Bronchial epithelial cell (primary cell): ENCODE measurements around the gene SNCA. TPM values are rescaled to one million over a fixed set of nuclear protein-coding genes. Genes with fewer than 3 reads are reported as not detected.

Experiments
- DNase-seq: peaks from one replicate; pipeline ENCODE4 v3.0.0-alpha.2; 2010; ENCODE audit warnings: low read depth
- FAIRE-seq: peaks from 2 replicates; lab custom pipeline; 2011; peaks lifted over from hg19 to GRCh38; lab: Jason Lieb, UNC
- H3K27me3 ChIP-seq: 2 replicates; pipeline ENCODE4 v1.5.1; 2011; ENCODE audit warnings: low read length; ENCODE audit not compliant: control insufficient read depth, insufficient read depth
- H3K36me3 ChIP-seq: 2 replicates; pipeline ENCODE4 v1.5.1; 2011; ENCODE audit warnings: low read length; ENCODE audit not compliant: control insufficient read depth, insufficient read depth
- H3K4me3 ChIP-seq: 2 replicates; pipeline ENCODE4 v1.5.1; 2011; ENCODE audit warnings: mild to moderate bottlenecking, low read depth, low read length, control low read depth
- total RNA-seq: library from RNA; depleted of rRNA; stranded (reverse); fragments of >200 nt; gene quantifications from 2 replicates; pipeline ENCODE4 v1.2.1, GENCODE V29; 2014
- TF ChIP-seq, protein P1 (sequence below): IDR thresholded peaks from 2 replicates; pipeline ENCODE4 v1.5.1; 2011; ENCODE audit warnings: mild to moderate bottlenecking, moderate library complexity, low read length, control low read depth, inconsistent platforms; ENCODE audit not compliant: insufficient read depth, severe bottlenecking

The SNCA gene
- total RNA-seq, 1 donor from 2014 or later: 31.6 TPM

DNA sequence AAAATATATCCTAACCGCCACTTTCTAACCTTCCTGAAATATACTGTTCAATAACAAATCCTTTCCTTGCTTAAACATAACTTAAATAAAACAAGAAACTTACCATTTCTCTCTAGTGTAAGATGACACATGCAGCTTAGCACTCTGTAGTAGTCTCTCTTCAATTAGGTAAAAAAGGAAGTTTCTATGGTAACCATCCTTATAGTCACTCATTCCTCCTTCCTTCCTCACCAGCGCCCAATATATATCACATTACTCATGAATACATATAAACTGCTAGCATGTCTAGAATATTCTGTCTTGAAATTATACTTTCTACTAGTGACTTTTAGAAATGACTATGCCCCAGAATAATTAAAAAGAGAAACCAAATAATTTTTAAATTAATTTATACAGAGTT is 112.2 kb downstream of the SNCA start:
- DNase-seq: peak; percentile 84
- Histone ChIP-seq H3K27me3 (no peaks in the 10 kb centered on the region), H3K4me3 (no peak overlapping the region), H3K36me3 (peaks cover 3% of the 10 kb centered on the region)
- TF ChIP-seq, protein P1, sequence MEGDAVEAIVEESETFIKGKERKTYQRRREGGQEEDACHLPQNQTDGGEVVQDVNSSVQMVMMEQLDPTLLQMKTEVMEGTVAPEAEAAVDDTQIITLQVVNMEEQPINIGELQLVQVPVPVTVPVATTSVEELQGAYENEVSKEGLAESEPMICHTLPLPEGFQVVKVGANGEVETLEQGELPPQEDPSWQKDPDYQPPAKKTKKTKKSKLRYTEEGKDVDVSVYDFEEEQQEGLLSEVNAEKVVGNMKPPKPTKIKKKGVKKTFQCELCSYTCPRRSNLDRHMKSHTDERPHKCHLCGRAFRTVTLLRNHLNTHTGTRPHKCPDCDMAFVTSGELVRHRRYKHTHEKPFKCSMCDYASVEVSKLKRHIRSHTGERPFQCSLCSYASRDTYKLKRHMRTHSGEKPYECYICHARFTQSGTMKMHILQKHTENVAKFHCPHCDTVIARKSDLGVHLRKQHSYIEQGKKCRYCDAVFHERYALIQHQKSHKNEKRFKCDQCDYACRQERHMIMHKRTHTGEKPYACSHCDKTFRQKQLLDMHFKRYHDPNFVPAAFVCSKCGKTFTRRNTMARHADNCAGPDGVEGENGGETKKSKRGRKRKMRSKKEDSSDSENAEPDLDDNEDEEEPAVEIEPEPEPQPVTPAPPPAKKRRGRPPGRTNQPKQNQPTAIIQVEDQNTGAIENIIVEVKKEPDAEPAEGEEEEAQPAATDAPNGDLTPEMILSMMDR: no peak
- no peak for FAIRE-seq

DNA sequence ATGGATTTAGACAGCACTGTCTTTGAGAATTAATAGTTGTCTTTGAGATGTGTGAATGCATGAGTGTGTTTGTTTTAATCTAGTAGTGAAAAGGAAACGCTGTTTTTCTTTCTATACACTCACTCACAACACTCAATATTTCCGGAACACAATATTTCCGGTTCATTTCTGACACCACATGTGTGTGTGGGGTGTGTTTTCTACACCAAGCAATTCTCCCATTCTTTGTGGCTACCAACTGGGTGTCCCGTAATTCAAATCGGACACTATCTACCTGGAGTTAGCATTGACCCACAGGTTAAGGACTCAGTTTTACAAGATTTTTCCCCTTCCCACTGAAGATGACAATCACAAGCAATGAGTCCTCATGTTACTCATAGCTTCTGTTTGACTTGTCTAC is 113.9 kb downstream of the SNCA start:
- DNase-seq (no peak), FAIRE-seq (no peak)
- TF ChIP-seq, protein P1: no peak
- Histone ChIP-seq H3K4me3 (no peak overlapping the region), H3K36me3 (peaks cover 3% of the 10 kb centered on the region), H3K27me3 (no peaks in the 10 kb centered on the region)

DNA sequence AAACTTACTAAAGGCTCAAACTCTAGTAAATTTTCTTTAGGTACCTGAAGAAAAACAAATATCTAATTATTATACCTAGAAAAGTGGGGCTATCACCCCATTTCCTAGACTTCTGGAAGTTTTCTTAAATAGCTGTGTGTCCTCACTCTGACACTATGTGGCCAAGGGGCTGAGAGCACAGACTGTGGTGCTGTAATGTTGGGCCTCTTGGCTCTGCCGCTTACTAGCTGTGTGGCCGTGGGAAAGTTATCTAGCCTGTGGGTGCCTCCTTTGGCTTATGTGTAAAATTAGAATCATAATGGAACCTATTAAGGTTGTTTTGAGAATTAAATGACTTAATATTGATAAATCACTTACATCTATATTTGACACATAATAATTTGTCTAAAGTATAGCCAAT is 114.4 kb downstream of the SNCA start:
- DNase-seq (no peak), FAIRE-seq (no peak)
- Histone ChIP-seq H3K27me3 (no peaks in the 10 kb centered on the region), H3K36me3 (peaks cover 3% of the 10 kb centered on the region), H3K4me3 (no peak overlapping the region)
- TF ChIP-seq, protein P1: no peak

DNA sequence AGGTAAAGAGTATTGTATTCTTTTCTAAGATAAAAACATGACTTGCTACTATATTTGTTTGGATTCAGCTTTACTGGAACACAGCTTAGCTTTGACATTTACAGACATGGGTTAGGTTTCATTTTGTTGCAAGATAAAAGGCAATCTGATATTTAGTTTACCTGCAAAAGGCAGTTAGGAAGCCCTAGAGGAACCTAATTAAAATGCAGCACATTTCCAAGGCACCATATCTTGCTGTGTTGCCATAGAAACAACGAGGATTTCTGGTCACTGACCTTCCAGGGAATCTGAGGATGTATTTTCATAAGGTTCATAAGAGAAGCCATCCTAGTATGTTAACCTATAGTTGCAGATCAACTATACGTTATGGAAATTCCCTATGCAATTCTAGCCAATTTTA is 116.0 kb downstream of the SNCA start:
- no peaks in the 10 kb centered on the region for H3K36me3 ChIP-seq
- no peak overlapping the region for H3K4me3 ChIP-seq
- FAIRE-seq (no peak), DNase-seq (no peak)
- TF ChIP-seq, protein P1: no peak
- H3K27me3 ChIP-seq: no peaks in the 10 kb centered on the region

DNA sequence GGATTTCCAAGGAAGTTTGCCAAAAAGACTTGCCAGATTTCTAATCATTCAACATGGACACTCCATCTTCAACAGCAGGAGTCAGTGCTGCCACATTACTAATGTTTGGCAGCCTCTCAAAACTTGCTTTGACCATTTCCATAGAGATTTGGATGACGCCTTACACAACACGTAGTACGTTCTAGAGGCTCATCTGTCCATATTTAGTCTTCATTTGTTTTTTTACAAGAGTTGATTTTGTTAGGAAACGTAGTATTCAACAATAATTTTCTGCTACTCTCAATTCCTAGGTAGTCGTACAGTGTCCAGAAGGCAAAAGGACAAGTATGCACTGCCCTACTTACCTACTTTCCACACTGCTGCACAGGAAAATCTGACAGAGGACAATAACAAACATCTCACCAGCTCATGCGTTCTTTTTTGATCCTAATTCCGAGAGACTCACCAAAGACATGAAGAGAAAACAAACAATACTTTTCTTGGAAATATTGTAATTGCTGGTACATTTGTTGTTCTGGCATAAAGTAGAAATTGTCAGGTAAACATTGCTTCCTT is 117.3 kb downstream of the SNCA start:
- no peak for DNase-seq
- Histone ChIP-seq H3K4me3 (no peak overlapping the region), H3K36me3 (no peaks in the 10 kb centered on the region), H3K27me3 (no peaks in the 10 kb centered on the region)
- FAIRE-seq: no peak
- TF ChIP-seq, protein P1: no peak

DNA sequence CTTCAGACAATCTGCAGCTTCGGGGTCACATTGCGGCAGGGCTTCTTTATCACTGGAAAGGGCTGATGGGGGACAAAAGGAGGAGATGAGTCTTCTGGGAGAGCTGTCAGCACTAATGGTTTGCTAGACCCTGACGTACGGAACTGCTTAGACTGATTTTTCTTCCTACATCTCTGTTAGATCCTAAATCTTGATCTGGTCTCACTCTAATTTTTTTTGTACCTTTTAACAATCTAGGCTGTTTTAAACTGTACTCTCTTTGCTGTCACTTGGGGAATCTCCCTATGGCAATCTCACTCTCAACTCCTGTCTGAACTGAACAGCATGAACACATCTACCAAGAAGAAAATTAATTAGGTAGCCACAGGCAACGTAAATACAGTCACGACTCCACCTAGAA is 120.1 kb downstream of the SNCA start:
- TF ChIP-seq, protein P1: no peak
- Histone ChIP-seq H3K4me3 (no peak overlapping the region), H3K27me3 (no peaks in the 10 kb centered on the region), H3K36me3 (no peaks in the 10 kb centered on the region)
- FAIRE-seq: no peak
- no peak for DNase-seq
